Measurements from ENCODE around the gene TTC28.

Gene TTC28

GRCh38 chr22:27947448-27947847 lies 732.2 kb downstream of the TTC28 start:
- TF ChIP-seq EZH2phosphoT487 (conservative IDR thresholded peaks at IDR 0.05; ENCODE audit: low read length) (no peak), CTCF (IDR thresholded peaks at IDR 0.05; ENCODE audit: insufficient read depth, low read length, poor library complexity, severe bottlenecking) (no peak)
- Histone ChIP-seq H4K20me1 (ENCODE audit: low read depth, low read length) (no peaks in the 10 kb centered on the region), H3K79me2 (ENCODE audit: insufficient read depth, low read length) (no peaks in the 10 kb centered on the region), H2AFZ (ENCODE audit: low read depth, low read length, severe bottlenecking) (no peak overlapping the region), H3K9me2 (replicated peaks; ENCODE audit: insufficient read depth, low read length) (no peaks in the 10 kb centered on the region), H3K36me3 (ENCODE audit: low read length) (no peaks in the 10 kb centered on the region), H3K27ac (ENCODE audit: low read depth, low read length) (no peak overlapping the region), H3K4me3 (ENCODE audit: insufficient read depth, low read length, poor library complexity, severe bottlenecking) (no peak overlapping the region), H3K9ac (ENCODE audit: low read length) (no peak overlapping the region), H3K4me2 (ENCODE audit: low read depth, low read length, poor library complexity, severe bottlenecking) (no peak overlapping the region), H3K9me3 (ENCODE audit: insufficient read depth, low read length) (no peaks in the 10 kb centered on the region), H3K27me3 (ENCODE audit: low read length) (no peaks in the 10 kb centered on the region), H3F3A (ENCODE audit: insufficient read depth) (no peaks in the 10 kb centered on the region)

- Histone ChIP-seq H3K27ac (ENCODE audit: low read depth, low read length) (no peak overlapping the region), H3K79me2 (ENCODE audit: insufficient read depth, low read length) (no peaks in the 10 kb centered on the region), H3K4me2 (ENCODE audit: low read depth, low read length, poor library complexity, severe bottlenecking) (no peak overlapping the region), H3K27me3 (ENCODE audit: low read length) (no peaks in the 10 kb centered on the region), H4K20me1 (ENCODE audit: low read depth, low read length) (no peaks in the 10 kb centered on the region), H3K9ac (ENCODE audit: low read length) (no peak overlapping the region), H2AFZ (ENCODE audit: low read depth, low read length, severe bottlenecking) (no peak overlapping the region), H3K9me2 (replicated peaks; ENCODE audit: insufficient read depth, low read length) (no peaks in the 10 kb centered on the region), H3F3A (ENCODE audit: insufficient read depth) (peaks cover 3% of the 10 kb centered on the region; the same call in 1 of the 2 replicates), H3K4me3 (ENCODE audit: insufficient read depth, low read length, poor library complexity, severe bottlenecking) (no peak overlapping the region), H3K9me3 (ENCODE audit: insufficient read depth, low read length) (no peaks in the 10 kb centered on the region), H3K36me3 (ENCODE audit: low read length) (no peaks in the 10 kb centered on the region)
- TF ChIP-seq EZH2phosphoT487 (conservative IDR thresholded peaks at IDR 0.05; ENCODE audit: low read length) (no peak), CTCF (IDR thresholded peaks at IDR 0.05; ENCODE audit: insufficient read depth, low read length, poor library complexity, severe bottlenecking) (no peak)
Observed at GRCh38 chr22:27941143-27941542, 738.5 kb downstream of the TTC28 start.

GRCh38 chr22:27937453-27937852 lies 742.2 kb downstream of the TTC28 start:
- Histone ChIP-seq H3K36me3 (ENCODE audit: low read length) (no peaks in the 10 kb centered on the region), H4K20me1 (ENCODE audit: low read depth, low read length) (no peaks in the 10 kb centered on the region), H3K27ac (ENCODE audit: low read depth, low read length) (no peak overlapping the region), H3K9ac (ENCODE audit: low read length) (no peak overlapping the region), H3K4me2 (ENCODE audit: low read depth, low read length, poor library complexity, severe bottlenecking) (no peak overlapping the region), H3K27me3 (ENCODE audit: low read length) (no peaks in the 10 kb centered on the region), H2AFZ (ENCODE audit: low read depth, low read length, severe bottlenecking) (no peak overlapping the region), H3K9me3 (ENCODE audit: insufficient read depth, low read length) (no peaks in the 10 kb centered on the region), H3F3A (ENCODE audit: insufficient read depth) (peaks cover 3% of the 10 kb centered on the region; the same call in 1 of the 2 replicates), H3K4me3 (ENCODE audit: insufficient read depth, low read length, poor library complexity, severe bottlenecking) (no peak overlapping the region), H3K79me2 (ENCODE audit: insufficient read depth, low read length) (no peaks in the 10 kb centered on the region), H3K9me2 (replicated peaks; ENCODE audit: insufficient read depth, low read length) (no peaks in the 10 kb centered on the region)
- TF ChIP-seq EZH2phosphoT487 (conservative IDR thresholded peaks at IDR 0.05; ENCODE audit: low read length) = no peak
- no peak for TF ChIP-seq CTCF (IDR thresholded peaks at IDR 0.05; ENCODE audit: insufficient read depth, low read length, poor library complexity, severe bottlenecking)

Data from SU-DHL-6 (cell line).